Trophoblast cell (in vitro differentiated cells and primary cell): Measurements from ENCODE around the gene GSTM5.
"Not testable (repeated sequence)": the region's sequence is repeated elsewhere in the genome, so short reads cannot be mapped to it uniquely, and the experiment has no call there.

Source experiments
- DNase-seq, 2 donors: peaks; one replicate each; pipeline ENCODE4 v3.0.0-alpha.2; 2016
- H2AFZ ChIP-seq: 2 replicates; pipeline ENCODE4 v1.6.1; 2013; ENCODE audit warnings: low read length, moderate library complexity, mild to moderate bottlenecking; ENCODE audit not compliant: insufficient read depth, poor library complexity
- H2AK5ac ChIP-seq: 2 replicates; pipeline ENCODE4 v1.6.1; 2013; ENCODE audit warnings: mild to moderate bottlenecking, low read length
- H2BK120ac ChIP-seq: 2 replicates; pipeline ENCODE4 v1.6.1; 2013; ENCODE audit warnings: low read length, mild to moderate bottlenecking, moderate library complexity; ENCODE audit not compliant: insufficient read depth, poor library complexity
- H2BK12ac ChIP-seq: 2 replicates; pipeline ENCODE4 v1.6.1; 2013; ENCODE audit warnings: mild to moderate bottlenecking, low read length, moderate library complexity
- H2BK5ac ChIP-seq: 2 replicates; pipeline ENCODE4 v1.6.1; 2013; ENCODE audit warnings: low read length, low read depth, moderate library complexity, mild to moderate bottlenecking; ENCODE audit not compliant: poor library complexity
- H3K14ac ChIP-seq: 2 replicates; pipeline ENCODE4 v1.6.1; 2013; ENCODE audit warnings: mild to moderate bottlenecking, low read length
- H3K18ac ChIP-seq: 2 replicates; pipeline ENCODE4 v1.6.1; 2013; ENCODE audit warnings: mild to moderate bottlenecking, low read length
- H3K23ac ChIP-seq: 2 replicates; pipeline ENCODE4 v1.6.1; 2013; ENCODE audit warnings: low read length
- H3K27ac ChIP-seq: 2 replicates; pipeline ENCODE4 v1.5.1; 2013; ENCODE audit warnings: low read depth, mild to moderate bottlenecking, inconsistent platforms, low read length, moderate library complexity
- H3K27me3 ChIP-seq: 2 replicates; pipeline ENCODE4 v1.6.1; 2013; ENCODE audit warnings: inconsistent platforms, mild to moderate bottlenecking, low read length, moderate library complexity; ENCODE audit not compliant: insufficient read depth
- H3K36me3 ChIP-seq, 2 experiments: 1 replicate in 1 of 2; 2 replicates in 1 of 2; pipeline ENCODE4 v1.6.1; 2013; ENCODE audit warnings: low read length in 2 of 2, mild to moderate bottlenecking in 2 of 2, moderate library complexity in 1 of 2; ENCODE audit not compliant: insufficient read depth in 2 of 2, control insufficient read depth in 1 of 2
- H3K4ac ChIP-seq: 2 replicates; pipeline ENCODE4 v1.6.1; 2013; ENCODE audit warnings: low read depth, mild to moderate bottlenecking, low read length, moderate library complexity
- H3K4me1 ChIP-seq, 2 experiments: 1 replicate in 1 of 2; 2 replicates in 1 of 2; pipeline ENCODE4 v1.6.1; 2013; ENCODE audit warnings: low read length in 2 of 2, mild to moderate bottlenecking in 2 of 2, moderate library complexity in 1 of 2; ENCODE audit not compliant: insufficient read depth in 2 of 2, control insufficient read depth in 1 of 2
- H3K4me2 ChIP-seq: 2 replicates; pipeline ENCODE4 v1.6.1; 2013; ENCODE audit warnings: inconsistent platforms, mild to moderate bottlenecking, low read length, moderate library complexity
- H3K4me3 ChIP-seq: 2 replicates; pipeline ENCODE4 v1.5.1; 2013; ENCODE audit warnings: mild to moderate bottlenecking, low read depth, low read length, inconsistent platforms
- H3K79me1 ChIP-seq: one replicate; pipeline ENCODE4 v1.6.1; 2013; ENCODE audit warnings: low read length
- H3K79me2 ChIP-seq: 2 replicates; pipeline ENCODE4 v1.6.1; 2013; ENCODE audit warnings: low read length, mild to moderate bottlenecking; ENCODE audit not compliant: control insufficient read depth, insufficient read depth, poor library complexity
- H3K9ac ChIP-seq: 2 replicates; pipeline ENCODE4 v1.6.1; 2013; ENCODE audit warnings: mild to moderate bottlenecking, low read length
- H3K9me3 ChIP-seq: 2 replicates; pipeline ENCODE4 v1.6.1; 2013; ENCODE audit warnings: low read depth, mild to moderate bottlenecking, control low read depth, inconsistent platforms, low read length; ENCODE audit not compliant: insufficient read depth
- H4K12ac ChIP-seq: 2 replicates; pipeline ENCODE4 v1.6.1; 2013; ENCODE audit warnings: low read depth, mild to moderate bottlenecking, low read length, moderate library complexity
- H4K8ac ChIP-seq: 2 replicates; pipeline ENCODE4 v1.6.1; 2013; ENCODE audit warnings: low read depth, mild to moderate bottlenecking, low read length, moderate library complexity
- H4K91ac ChIP-seq: one replicate; pipeline ENCODE4 v1.6.1; 2013; ENCODE audit warnings: low read depth, mild to moderate bottlenecking, low read length, moderate library complexity
- WGBS: extraction: QIAGEN DNeasy Blood & Tissue Kit; methylation state at CpG from one replicate; pipeline ENCODE4 v1.1.7; 2013; ENCODE audit warnings: missing lambda C conversion rate; ENCODE audit not compliant: insufficient read length, insufficient coverage; ENCODE audit errors: extremely low coverage; 5-methylcytosine and 5-hydroxymethylcytosine counted together

GSTM5 gene

DNA sequence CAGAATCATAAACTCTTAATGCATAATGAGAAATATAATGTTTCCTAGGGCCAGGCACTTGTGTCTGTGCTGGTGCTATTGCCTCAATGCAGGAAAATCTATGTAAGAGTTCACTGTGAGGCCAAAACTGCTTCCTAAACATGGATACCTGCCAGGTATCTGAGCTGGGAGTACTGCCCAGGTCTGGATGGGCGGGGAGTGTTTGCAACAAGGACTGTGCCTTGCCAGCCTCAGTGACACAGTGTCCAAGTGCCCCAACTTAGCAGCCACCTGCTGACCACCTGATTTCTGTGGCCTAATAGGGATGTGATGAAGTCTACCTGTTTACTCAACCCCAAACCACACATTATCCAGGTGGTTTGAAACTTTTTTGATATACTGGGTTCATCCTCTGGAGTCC lies 26.7 kb upstream of the GSTM5 start:
- no CpG with 5 or more reads among the region's 1 CpG for WGBS
- not testable (repeated sequence) for H3K14ac ChIP-seq, H3K4ac ChIP-seq, H3K9ac ChIP-seq, H3K27me3 ChIP-seq, H2BK120ac ChIP-seq, H3K23ac ChIP-seq, H2AFZ ChIP-seq, H2BK12ac ChIP-seq, H3K36me3 ChIP-seq, H4K12ac ChIP-seq, H3K4me1 ChIP-seq, H3K9me3 ChIP-seq, DNase-seq, H3K79me1 ChIP-seq, H3K18ac ChIP-seq, H2AK5ac ChIP-seq, H3K27ac ChIP-seq, H2BK5ac ChIP-seq, H3K4me2 ChIP-seq, H4K8ac ChIP-seq, H4K91ac ChIP-seq, H3K79me2 ChIP-seq, H3K4me3 ChIP-seq

DNA sequence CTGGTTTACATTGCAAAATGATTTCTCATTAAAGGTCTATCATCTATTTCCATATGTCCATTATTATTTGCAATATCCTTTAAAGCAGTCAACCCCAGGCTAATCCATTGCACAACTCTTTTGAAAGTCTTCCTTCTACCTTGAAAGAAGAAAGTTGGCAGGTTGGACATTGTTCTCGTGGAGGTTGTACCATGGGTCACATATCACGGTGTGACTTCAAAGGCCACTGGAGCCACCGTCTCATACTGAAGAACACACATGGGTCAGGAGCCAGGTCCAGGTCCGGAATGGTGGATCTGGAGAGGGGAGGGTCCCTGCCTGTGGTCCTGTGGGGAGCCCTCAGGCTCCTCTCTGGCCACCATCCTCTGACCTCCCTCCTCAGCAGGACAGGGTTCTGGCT lies 26.2 kb upstream of the GSTM5 start:
- H2BK5ac ChIP-seq, H3K4ac ChIP-seq, H3K23ac ChIP-seq, H3K4me2 ChIP-seq, H2BK120ac ChIP-seq, H4K91ac ChIP-seq, H3K27me3 ChIP-seq, H3K18ac ChIP-seq, H3K27ac ChIP-seq, H3K36me3 ChIP-seq, H3K4me1 ChIP-seq, H2AFZ ChIP-seq, H2BK12ac ChIP-seq, H3K79me1 ChIP-seq, H3K14ac ChIP-seq, H2AK5ac ChIP-seq, H4K8ac ChIP-seq, H3K9ac ChIP-seq, H3K9me3 ChIP-seq, H4K12ac ChIP-seq, DNase-seq, H3K79me2 ChIP-seq, H3K4me3 ChIP-seq: not testable (repeated sequence)
- WGBS: no CpG with 5 or more reads among the region's 4 CpGs

DNA sequence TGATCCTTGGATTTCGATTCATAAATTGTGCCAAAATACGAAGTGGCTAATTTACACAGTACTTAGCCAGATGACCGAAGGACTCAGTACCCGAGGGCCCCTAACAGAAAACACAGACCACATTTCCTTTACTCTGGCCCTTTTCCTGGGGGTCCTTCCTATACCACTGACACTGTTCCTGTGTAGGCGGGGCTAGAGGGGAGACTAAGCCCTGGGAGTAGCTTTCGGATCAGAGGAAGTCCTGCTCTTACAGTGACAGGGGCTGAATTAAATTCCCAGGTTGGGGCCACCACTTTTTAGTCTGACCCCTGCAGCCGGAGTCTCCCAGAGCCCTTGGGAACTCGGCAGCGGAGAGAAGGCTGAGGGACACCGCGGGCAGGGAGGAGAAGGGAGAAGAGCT lies 24.9 kb upstream of the GSTM5 start:
- H3K27ac ChIP-seq, H3K4ac ChIP-seq, H4K91ac ChIP-seq, H3K23ac ChIP-seq, H3K18ac ChIP-seq, H3K79me2 ChIP-seq, H2AK5ac ChIP-seq, H3K9me3 ChIP-seq, H3K9ac ChIP-seq, DNase-seq, H2BK120ac ChIP-seq, H3K14ac ChIP-seq, H3K4me1 ChIP-seq, H3K36me3 ChIP-seq, H4K12ac ChIP-seq, H2BK5ac ChIP-seq, H4K8ac ChIP-seq, H3K4me3 ChIP-seq, H3K27me3 ChIP-seq, H2BK12ac ChIP-seq, H3K79me1 ChIP-seq: not testable (repeated sequence)
- no CpG with 5 or more reads among the region's 11 CpGs for WGBS
- H3K4me2 ChIP-seq: peak overlapping the region; percentile 35
- H2AFZ ChIP-seq: peak overlapping the region; percentile 23

DNA sequence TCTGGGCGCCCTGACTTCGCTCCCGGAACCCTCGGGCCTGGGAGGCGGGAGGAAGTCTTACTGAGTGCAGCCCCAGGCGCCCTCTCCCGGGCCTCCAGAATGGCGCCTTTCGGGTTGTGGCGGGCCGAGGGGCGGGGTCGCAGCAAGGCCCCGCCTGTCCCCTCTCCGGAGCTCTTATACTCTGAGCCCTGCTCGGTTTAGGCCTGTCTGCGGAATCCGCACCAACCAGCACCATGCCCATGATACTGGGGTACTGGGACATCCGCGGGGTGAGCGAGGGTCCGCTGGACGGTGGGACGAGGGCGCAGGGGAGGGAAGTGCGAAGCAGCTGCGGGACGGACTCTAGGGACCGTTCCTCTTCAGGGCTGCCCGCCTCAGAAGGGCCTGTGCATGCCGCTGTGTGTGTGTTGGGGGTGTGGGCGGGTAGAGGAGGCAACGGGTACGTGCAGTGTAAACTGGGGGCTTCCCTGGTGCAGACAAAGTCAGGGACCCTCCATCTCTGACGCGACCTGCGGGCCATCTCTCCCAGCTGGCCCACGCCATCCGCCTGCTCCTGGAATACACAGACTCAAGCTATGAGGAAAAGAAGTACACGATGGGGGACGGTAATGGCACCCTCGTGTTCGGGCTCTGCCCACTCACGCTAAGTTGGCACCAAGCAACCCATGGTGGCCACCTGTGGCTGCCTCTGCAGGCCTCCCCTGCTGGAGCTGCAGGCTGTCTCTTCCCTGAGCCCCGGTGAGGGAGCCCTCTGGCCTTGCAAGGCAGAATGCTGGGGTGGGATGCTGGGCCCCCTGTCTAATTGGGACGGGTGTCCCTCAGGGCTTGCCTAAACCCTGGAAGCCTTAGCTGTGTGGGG lies 24.2 kb upstream of the GSTM5 start, which contains the start of gene GSTM1:
GSTM1 (plus strand) TSS at position 177 of the 859 bp plus-strand sequence; CDS start at position 234, 57 bp downstream.
- Histone ChIP-seq H3K18ac (no peak within 1 kb of the TSS), H3K4me1 (peaks cover 5 to 6% of the 10 kb centered on the region in 2 experiments), H2AK5ac (no peak within 1 kb of the TSS), H3K4me2 (peak within 1 kb of the TSS; percentile 35), H3K27me3 (no peaks in the 10 kb centered on the region), H3K4me3 (peak within 1 kb of the TSS; percentile 51), H4K91ac (no peak within 1 kb of the TSS), H3K36me3 (no peaks in the 10 kb centered on the region), H4K12ac (peak within 1 kb of the TSS; percentile 5), H3K14ac (peak within 1 kb of the TSS; percentile 50), H3K4ac (no peak within 1 kb of the TSS), H3K9ac (no peak within 1 kb of the TSS), H3K27ac (no peak within 1 kb of the TSS), H3K79me1 (peaks cover 1% of the 10 kb centered on the region), H3K79me2 (no peaks in the 10 kb centered on the region), H2BK5ac (no peak within 1 kb of the TSS), H2AFZ (peak within 1 kb of the TSS; percentile 38), H4K8ac (peak within 1 kb of the TSS; percentile 61), H2BK120ac (no peak within 1 kb of the TSS), H3K9me3 (no peaks in the 10 kb centered on the region), H2BK12ac (no peak within 1 kb of the TSS), H3K23ac (no peak within 1 kb of the TSS)
- peak; percentile 46 to 48 for DNase-seq
- WGBS: no CpG with 5 or more reads among the region's 46 CpGs
